T-helper 1 cell treated with Interleukin-12 subunit alpha and Interleukin-12 subunit beta and Interleukin-4 antibody, amounts not matched to agents 30 ng/mL and 1 ng/mL, for 36 hours (primary cell): ENCODE results near the gene SIGLEC5. TPM values are rescaled to one million over a fixed set of nuclear protein-coding genes. Genes with fewer than 3 reads are reported as not detected.

Experiments
- intact Hi-C: fragments of 100-400 bp; cut with micrococcal nuclease; formaldehyde crosslinking; loops from one replicate; pipeline ENCODE4 v1.15.1; 2024
- total RNA-seq: library from RNA; stranded (reverse); gene quantifications from 2 replicates; pipeline ENCODE4 v1.2.3, GENCODE V29; 2022

The SIGLEC5 gene
- total RNA-seq, 1 donor from 2014 or later, result not detected

- intact Hi-C loops, result no loop called here
These were observed 39.8 kb downstream of the SIGLEC5 start for GRCh38 chr19:51590441-51590840.

DNA sequence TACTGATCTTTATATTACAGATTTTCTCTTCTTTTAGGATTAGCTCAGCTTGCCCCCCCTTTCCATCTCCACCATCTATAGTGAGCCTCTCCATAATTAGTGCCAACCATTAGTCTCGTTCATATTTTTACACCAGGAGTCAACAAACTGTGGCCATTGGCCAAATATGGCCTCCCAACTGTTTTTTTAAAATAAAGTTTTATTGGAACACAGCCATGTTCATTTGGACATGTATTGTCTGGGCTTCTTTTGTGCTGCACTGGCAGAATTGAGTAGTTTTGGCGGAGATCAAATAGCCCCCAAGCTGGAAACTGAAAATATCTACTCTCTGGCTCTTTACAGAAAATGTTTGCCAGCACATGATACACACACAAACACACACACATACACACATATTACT lies 40.7 kb downstream of the SIGLEC5 start:
- intact Hi-C loops, result no loop called here

GRCh38 chr19:51587264-51588191 lies 42.7 kb downstream of the SIGLEC5 start:
- intact Hi-C loops, result no loop called here

DNA sequence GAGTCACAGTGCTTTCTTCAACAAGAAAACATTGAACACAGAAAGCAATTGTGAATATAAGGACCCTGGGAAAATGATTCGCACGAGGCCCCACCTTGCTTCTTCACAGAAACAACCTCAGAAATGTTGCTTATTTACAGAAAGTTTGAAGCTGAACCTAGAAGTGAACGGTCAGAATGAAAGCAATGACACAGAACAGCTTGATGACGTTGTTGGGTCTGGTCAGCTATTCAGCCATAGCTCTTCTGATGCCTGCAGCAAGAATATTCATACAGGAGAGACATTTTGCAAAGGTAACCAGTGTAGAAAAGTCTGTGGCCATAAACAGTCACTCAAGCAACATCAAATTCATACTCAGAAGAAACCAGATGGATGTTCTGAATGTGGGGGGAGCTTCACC lies 43.4 kb downstream of the SIGLEC5 start:
- intact Hi-C loops, result no loop called here

DNA sequence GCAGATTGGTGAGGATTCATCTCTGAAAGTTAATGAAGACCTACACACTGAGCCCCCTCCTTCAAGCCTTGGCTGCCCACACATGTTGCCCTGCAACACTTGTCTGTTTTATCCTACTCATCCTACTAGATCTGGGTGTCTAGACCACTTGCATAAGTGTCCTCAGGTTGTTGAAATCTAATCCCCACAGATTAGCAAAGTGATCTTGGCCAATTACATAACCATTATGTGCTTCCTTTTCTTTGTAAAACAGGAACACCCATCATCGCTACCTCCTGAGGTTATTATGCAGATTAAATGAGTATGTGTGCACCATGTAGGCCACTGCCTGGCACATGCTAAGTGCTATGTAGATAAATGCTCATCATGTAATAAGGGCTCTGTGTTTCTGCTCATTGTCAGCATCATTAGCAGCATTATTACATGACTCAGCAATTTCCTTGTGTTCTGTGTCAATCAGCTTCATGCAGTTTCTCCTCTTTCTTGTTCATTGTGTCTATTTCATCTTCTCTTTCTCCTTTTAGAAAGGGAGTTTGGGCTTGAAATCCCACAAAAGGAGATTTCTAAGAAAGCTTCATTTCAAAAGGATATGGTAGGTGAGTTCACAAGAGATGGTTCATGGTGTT lies 44.0 kb downstream of the SIGLEC5 start:
- intact Hi-C loops, result no loop called here

GRCh38 chr19:51576850-51577249 lies 53.4 kb downstream of the SIGLEC5 start:
- intact Hi-C loops, result loop anchor here (10.0 kb wide), 1 partner anchor 1618 kb away; the partner anchor contains the start of gene ZNF665

GRCh38 chr19:51573331-51573730 lies 56.9 kb downstream of the SIGLEC5 start:
- intact Hi-C loops, result loop anchor here (10.0 kb wide), 1 partner anchor 1621 kb away; the partner anchor contains the start of gene ZNF665

- intact Hi-C loops, result loop anchor here (10.0 kb wide), 1 partner anchor 1622 kb away; the partner anchor contains the start of gene ZNF665
These were observed 57.3 kb downstream of the SIGLEC5 start for GRCh38 chr19:51572908-51573307.

GRCh38 chr19:51572410-51572809 lies 57.8 kb downstream of the SIGLEC5 start:
- intact Hi-C loops, result loop anchor here (10.0 kb wide), 1 partner anchor 1622 kb away; the partner anchor contains the start of gene ZNF665

- intact Hi-C loops, result loop anchor here (1.0 to 10.0 kb wide), 2 partner anchors 23 to 1623 kb away; partner anchors contain the start of gene ZNF665
These were observed 58.6 kb downstream of the SIGLEC5 start for GRCh38 chr19:51571599-51571998.

- intact Hi-C loops, result loop anchor here (1.0 to 10.0 kb wide), 2 partner anchors 23 to 1624 kb away; partner anchors contain the start of gene ZNF665
These were observed 59.1 kb downstream of the SIGLEC5 start, which contains the start of gene ZNF175 for GRCh38 chr19:51570962-51571575. ZNF175 (plus strand) TSS chr19:51571283; CDS start chr19:51573330, 2,047 bp downstream.

DNA sequence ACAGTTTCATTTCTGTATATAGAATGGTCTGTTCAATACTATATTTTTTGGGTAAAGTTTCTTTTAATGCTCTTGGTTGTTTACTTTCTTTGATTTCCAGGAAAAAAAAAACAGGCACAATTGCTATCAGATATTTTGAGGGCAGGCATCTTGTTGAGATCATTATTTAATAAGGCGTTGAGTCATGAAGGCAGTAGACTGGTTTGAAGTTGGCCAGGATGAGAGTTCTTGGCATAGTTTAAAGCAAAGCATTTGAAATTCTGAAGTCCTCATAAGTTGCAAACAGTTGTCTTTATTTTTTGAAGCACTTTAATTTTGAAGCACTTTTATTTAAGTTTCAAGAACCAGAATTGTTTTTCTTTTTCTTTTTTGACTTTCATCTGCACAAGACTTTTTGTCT lies 61.7 kb downstream of the SIGLEC5 start:
- intact Hi-C loops, result no loop called here

- intact Hi-C loops, result no loop called here
These were observed 62.6 kb downstream of the SIGLEC5 start for GRCh38 chr19:51567583-51567982.

DNA sequence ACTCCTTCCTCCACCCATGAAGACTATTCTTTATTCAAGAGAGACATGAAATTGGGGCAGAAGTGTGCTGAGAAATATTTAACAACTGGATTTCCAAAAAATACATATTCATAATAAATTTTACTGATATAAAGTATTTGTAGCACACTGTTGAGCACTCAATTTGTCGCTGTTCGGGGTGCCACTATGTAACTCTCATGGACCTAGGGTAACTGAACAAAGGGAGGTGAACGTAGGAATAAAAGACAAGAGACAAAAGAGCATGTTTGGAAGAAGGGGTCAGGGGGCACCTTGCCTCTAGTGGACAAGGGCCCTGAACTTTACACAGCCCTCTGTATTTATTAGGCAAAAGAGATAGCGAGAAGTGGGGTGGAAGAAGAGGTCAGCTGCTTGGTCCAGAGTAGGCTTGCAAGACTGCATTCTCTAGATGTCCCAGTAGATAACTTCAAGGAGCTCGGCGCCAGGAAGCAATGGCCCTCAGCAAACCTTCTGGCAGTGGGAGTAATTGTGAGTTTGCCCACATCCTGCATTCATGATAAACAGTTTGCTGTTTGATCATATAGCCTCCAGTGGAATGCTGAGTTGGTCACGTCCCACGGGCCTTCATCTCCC lies 63.6 kb downstream of the SIGLEC5 start:
- intact Hi-C loops, result no loop called here

- intact Hi-C loops, result no loop called here
These were observed 64.6 kb downstream of the SIGLEC5 start for GRCh38 chr19:51565583-51565982.

GRCh38 chr19:51564791-51565190 lies 65.4 kb downstream of the SIGLEC5 start:
- intact Hi-C loops, result no loop called here

Other genes with a start within 250 kb of the SIGLEC5 start
- not detected in 2 replicates for gene LIM2, start 242.4 kb downstream of the SIGLEC5 start, total RNA-seq
- 0.15 and 0.27 TPM in 2 replicates for gene C19orf84, start 239.8 kb downstream of the SIGLEC5 start, total RNA-seq
- 1.3 and 1.4 TPM in 2 replicates for gene SIGLEC10, start 212.8 kb downstream of the SIGLEC5 start, total RNA-seq
- not detected in 2 replicates for gene SIGLEC8, start 171.9 kb downstream of the SIGLEC5 start, total RNA-seq
- gene CEACAM18, start 151.9 kb downstream of the SIGLEC5 start, total RNA-seq, result not detected in 2 replicates
- gene SIGLEC12, start 128.6 kb downstream of the SIGLEC5 start, total RNA-seq, result 0.15 TPM in 1 of 2 replicates, not detected in the other
- 0.34 and 2.9 TPM in 2 replicates for gene SIGLEC6, start 98.7 kb downstream of the SIGLEC5 start, total RNA-seq
- 8.2 and 8.3 TPM in 2 replicates for gene ZNF175, start 59.1 kb downstream of the SIGLEC5 start, total RNA-seq
- not detected in 2 replicates for gene SIGLEC14, start 16.4 kb upstream of the SIGLEC5 start, total RNA-seq
- 6.4 and 8.7 TPM in 2 replicates for gene SPACA6, start 62.9 kb upstream of the SIGLEC5 start, total RNA-seq
- not detected in 2 replicates for gene HAS1, start 93.6 kb upstream of the SIGLEC5 start, total RNA-seq
- not detected in 2 replicates for gene FPR1, start 121.5 kb upstream of the SIGLEC5 start, total RNA-seq
- not detected in 2 replicates for gene FPR2, start 130.8 kb upstream of the SIGLEC5 start, total RNA-seq
- not detected in 2 replicates for gene FPR3, start 164.8 kb upstream of the SIGLEC5 start, total RNA-seq